Stimulated activated CD4-positive, alpha-beta T cell treated with anti-CD3 and anti-CD28 coated beads, TNF-alpha, amount 100 ng/mL, for 1 hour (primary cell): Measurements from ENCODE around the gene TRANK1.
A peak's percentile ranks its signal among the peaks of the same experiment; 100 is the strongest.
"Not testable (repeated sequence)": the region's sequence is repeated elsewhere in the genome, so short reads cannot be mapped to it uniquely, and the experiment has no call there.

ENCODE experiments used
- DNase-seq, 3 donors: peaks; one replicate each; pipeline ENCODE4 v3.0.0-alpha.2; 2020; ENCODE audit warnings: low read depth in 3 of 3, low spot score in 1 of 3

TRANK1 gene

DNA sequence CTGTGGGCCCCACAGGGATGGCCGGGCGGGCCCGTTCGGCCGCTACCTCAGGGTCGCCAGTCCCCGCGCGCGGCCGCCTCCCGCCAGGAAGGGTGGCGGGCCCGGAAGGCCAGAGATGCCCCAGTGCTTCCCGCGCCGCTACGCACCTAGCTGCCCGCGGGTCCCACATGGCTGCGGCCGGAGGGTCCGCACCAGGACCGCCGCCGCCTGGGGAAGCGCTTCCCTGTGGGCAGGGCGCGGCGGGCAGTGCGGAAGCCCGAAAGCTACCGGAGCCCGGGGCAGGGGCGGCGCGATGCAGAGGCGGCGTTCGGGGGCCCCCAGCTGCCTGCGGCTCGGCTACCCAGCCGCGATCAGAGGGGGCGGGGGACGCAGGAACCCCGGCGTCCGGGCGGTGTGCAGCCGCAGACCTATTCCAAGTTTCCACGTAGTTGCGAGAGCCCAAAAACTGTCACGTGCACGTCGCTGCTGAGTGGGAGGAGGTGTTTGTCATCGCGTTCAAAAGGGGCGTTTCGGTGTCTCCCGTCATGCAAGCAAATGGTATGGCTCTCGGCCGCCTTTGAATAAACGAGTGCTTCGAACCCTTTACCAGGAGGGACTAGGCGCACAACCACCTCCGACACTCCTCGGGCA is at the start of gene TRANK1:
Gene TRANK1 (minus strand): TSS at position 414 of the 630 bp plus-strand sequence. CDS start 245 bp downstream, at position 169.
- peak; percentile 62 to 66 (median 63) for DNase-seq

DNA sequence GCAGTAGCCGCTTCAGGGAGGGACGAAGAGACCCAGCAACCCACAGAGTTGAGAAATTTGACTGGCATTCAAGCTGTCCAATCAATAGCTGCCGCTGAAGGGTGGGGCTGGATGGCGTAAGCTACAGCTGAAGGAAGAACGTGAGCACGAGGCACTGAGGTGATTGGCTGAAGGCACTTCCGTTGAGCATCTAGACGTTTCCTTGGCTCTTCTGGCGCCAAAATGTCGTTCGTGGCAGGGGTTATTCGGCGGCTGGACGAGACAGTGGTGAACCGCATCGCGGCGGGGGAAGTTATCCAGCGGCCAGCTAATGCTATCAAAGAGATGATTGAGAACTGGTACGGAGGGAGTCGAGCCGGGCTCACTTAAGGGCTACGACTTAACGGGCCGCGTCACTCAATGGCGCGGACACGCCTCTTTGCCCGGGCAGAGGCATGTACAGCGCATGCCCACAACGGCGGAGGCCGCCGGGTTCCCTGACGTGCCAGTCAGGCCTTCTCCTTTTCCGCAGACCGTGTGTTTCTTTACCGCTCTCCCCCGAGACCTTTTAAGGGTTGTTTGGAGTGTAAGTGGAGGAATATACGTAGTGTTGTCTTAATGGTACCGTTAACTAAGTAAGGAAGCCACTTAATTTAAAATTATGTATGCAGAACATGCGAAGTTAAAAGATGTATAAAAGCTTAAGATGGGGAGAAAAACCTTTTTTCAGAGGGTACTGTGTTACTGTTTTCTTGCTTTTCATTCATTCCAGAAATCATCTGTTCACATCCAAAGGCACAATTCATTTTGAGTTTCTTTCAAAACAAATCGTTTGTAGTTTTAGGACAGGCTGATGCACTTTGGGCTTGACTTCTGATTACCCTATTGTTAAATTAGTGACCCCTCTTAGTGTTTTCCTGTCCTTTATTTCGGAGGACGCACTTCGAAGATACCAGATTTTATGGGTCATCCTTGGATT is 48.8 kb upstream of the TRANK1 start, which contains the start of gene MLH1:
Gene MLH1 (plus strand): TSS at position 193 of the 958 bp plus-strand sequence. CDS start 30 bp downstream, at position 223.
- peak; percentile 86 to 98 (median 98) for DNase-seq

- peak in 1 of 3 donors; percentile 71 for DNase-seq
Observed at GRCh38 chr3:36992806-36993325, 48.0 kb upstream of the TRANK1 start, which contains the start of gene EPM2AIP1. TSS of gene EPM2AIP1 (minus strand) at chr3:36993131. CDS start at chr3:36993077, 54 bp downstream.

GRCh38 chr3:36991923-36992805 is 47.3 kb upstream of the TRANK1 start:
- DNase-seq: peak in 1 of 3 donors; percentile 6

- DNase-seq: no peak
Observed at GRCh38 chr3:36991147-36991546, 46.3 kb upstream of the TRANK1 start.

DNA sequence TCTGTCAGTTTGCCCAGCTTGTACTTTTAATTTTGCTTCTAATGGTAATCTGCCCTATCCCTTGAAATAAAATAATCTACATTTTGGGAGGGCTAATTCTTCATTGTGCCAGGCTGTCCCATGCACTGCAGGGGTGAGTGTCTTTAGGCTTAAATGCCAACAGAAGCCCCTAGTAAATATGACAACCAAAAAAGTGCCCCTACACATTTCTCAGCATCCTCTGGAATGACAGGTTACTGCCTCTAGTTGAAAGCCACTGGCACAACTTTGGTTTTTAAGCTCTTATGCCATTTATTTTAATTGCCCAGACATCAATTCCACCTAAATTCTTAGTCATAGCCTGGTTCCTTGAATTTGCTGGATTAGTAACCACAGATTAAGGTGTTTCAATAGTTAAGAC is 44.7 kb upstream of the TRANK1 start:
- no peak for DNase-seq

GRCh38 chr3:36989005-36989404 is 44.2 kb upstream of the TRANK1 start:
- DNase-seq: no peak

DNA sequence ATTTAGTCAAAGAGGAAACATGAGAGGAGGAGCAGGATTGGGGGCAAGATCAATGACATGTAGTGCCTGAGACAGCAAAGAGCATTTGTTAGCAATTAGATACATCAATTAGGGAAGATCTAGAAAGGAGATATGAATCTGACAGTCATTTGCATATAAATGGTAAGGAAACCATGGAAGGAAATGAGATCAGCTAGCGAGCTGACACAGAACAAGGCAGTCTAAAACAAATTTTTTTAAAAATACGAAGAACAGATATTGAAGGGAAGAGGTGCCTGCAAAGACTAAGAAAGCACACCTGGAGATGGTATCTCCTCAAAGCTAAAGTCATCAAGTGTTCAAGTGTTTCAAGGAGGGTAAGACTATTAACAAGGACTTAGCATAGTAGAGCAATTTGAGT is 43.5 kb upstream of the TRANK1 start:
- DNase-seq: no peak

DNA sequence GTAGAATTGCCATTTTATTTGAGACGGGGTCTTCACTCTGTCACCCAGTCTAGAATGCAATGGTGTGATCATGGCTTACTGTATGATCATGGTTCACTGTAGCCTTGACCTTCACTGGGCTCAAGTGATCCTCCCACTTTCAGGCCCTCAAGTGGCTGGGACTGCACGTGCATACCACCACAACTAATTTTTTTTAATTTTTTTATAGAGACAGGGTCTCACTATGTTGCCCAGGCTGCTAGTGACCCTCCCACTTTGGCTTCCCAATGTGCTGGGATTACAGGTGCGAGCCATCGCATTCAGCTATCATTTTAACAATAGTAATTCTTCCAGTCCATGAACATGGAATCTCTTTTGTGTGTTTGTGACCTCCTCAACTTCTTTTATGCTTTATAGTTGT is 36.2 kb upstream of the TRANK1 start:
- DNase-seq: no peak

GRCh38 chr3:36973139-36973538 is 28.3 kb upstream of the TRANK1 start:
- DNase-seq: no peak

- no peak for DNase-seq
Observed at GRCh38 chr3:36972163-36972562, 27.3 kb upstream of the TRANK1 start.

GRCh38 chr3:36969540-36970432 is 24.9 kb upstream of the TRANK1 start:
- DNase-seq: no peak

- DNase-seq: no peak
Observed at GRCh38 chr3:36969085-36969484, 24.2 kb upstream of the TRANK1 start.

DNA sequence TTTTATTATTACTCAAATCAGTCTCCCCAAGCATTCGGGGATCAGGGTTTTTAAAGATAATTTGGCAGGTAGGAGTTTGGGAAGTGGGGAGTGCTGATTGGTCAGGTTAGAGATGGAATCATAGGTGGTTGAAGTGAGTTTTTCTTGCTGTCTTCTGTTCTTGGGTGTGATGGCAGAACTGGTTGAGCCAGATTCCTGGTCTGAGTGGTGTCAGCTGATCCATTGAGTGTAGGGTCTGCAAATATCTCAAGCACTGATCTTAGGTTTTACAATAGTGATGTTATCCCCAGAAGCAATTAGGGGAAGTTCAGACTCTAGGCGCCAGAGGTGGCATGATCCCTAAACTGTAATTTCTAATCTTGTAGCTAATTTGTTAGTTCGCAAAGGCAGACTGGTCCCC is 20.6 kb upstream of the TRANK1 start:
- DNase-seq: no peak

GRCh38 chr3:36964817-36965216 is 20.0 kb upstream of the TRANK1 start:
- DNase-seq: no peak

DNA sequence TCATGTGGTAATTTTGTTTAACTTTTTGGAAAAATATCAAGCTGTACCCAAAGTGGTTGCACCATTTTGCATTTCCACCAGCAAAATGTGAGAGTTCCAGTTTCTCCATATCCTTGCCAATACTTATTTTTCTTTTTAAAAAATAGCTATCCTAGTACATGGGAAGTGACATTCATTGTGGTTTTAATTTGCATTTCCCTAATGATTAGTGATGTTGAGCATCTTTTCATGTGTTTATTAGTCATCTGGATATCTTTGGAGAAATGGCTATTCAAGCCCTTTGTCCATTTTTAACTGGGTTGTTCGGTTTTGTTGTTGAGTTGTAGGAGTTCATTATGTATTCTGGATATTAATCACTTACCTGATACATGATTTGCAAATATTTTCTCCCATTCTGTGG is 19.5 kb upstream of the TRANK1 start:
- DNase-seq: no peak

GRCh38 chr3:36963008-36963407 is 18.2 kb upstream of the TRANK1 start:
- not testable (repeated sequence) for DNase-seq

GRCh38 chr3:36960502-36960901 is 15.6 kb upstream of the TRANK1 start:
- no peak for DNase-seq

GRCh38 chr3:36959821-36960220 is 15.0 kb upstream of the TRANK1 start:
- no peak for DNase-seq
